SK-N-SH (cell line): ENCODE data around the gene ARFRP1. TPM values are rescaled to one million over a fixed set of nuclear protein-coding genes. Genes with fewer than 3 reads are reported as not detected.

Experiments used
- CTCF ChIA-PET: fragments of 300-600, 350-600 bp; formaldehyde crosslinking; extraction: SDS; loops from one replicate; lab custom pipeline; 2021; lab: Yijun Ruan, JAX
- POLR2A ChIA-PET: fragments of 350-600 bp; sonication (Branson Sonifier 250); formaldehyde crosslinking; extraction: SDS; loops from one replicate; lab custom pipeline; 2020; ENCODE audit warnings: antibody characterized with exemption, inconsistent platforms; lab: Yijun Ruan, JAX
- DNase-seq: peaks from one replicate; pipeline ENCODE4 v3.0.0; 2012
- H2AFZ ChIP-seq: fragments of 200-600 bp; sonication (generic); 2 replicates; pipeline ENCODE4 v1.8.1; 2016; ENCODE audit warnings: antibody characterized with exemption, mild to moderate bottlenecking, low read depth
- H3F3A ChIP-seq: fragments of 200-600 bp; sonication (generic); replicated peaks from 2 replicates; pipeline ENCODE3; 2016; ENCODE audit warnings: antibody characterized with exemption, mild to moderate bottlenecking; ENCODE audit not compliant: insufficient read depth
- H3K27ac ChIP-seq, 2 experiments: fragments of 200-500 bp in 1 of 2; fragments of 200-600 bp in 1 of 2; sonication (Bioruptor generic) in 1 of 2; sonication (generic), shearing (Covaris generic) in 1 of 2; 2 replicates each; pipeline versions ENCODE4 v1.5.1 to v1.6.1; 2014 to 2016; ENCODE audit warnings: low read depth in 2 of 2, inconsistent platforms in 1 of 2, low read length in 1 of 2, mild to moderate bottlenecking in 1 of 2, mixed read lengths in 1 of 2
- H3K27me3 ChIP-seq: fragments of 200-600 bp; sonication (generic), shearing (Covaris generic); 2 replicates; pipeline ENCODE4 v1.6.1; 2016; ENCODE audit warnings: mixed run types; ENCODE audit not compliant: insufficient read depth
- H3K36me3 ChIP-seq, 2 experiments: fragments of 200-500 bp in 1 of 2; fragments of 200-600 bp in 1 of 2; sonication (Bioruptor generic) in 1 of 2; sonication (generic) in 1 of 2; replicated peaks in 1 of 2; 2 replicates each; pipeline versions ENCODE3 to v1.5.1; 2014 to 2016; ENCODE audit warnings: low read length in 1 of 2, mild to moderate bottlenecking in 1 of 2; ENCODE audit not compliant: insufficient read depth in 2 of 2, control insufficient read depth in 1 of 2
- H3K4me1 ChIP-seq, 2 experiments: fragments of 200-500 bp in 1 of 2; fragments of 200-600 bp in 1 of 2; sonication (Bioruptor generic) in 1 of 2; sonication (generic), shearing (Covaris generic) in 1 of 2; 2 replicates each; pipeline versions ENCODE4 v1.5.1 to v1.6.1; 2014 to 2016; ENCODE audit warnings: low read depth in 1 of 2, low read length in 1 of 2, mixed run types in 1 of 2; ENCODE audit not compliant: insufficient read depth in 2 of 2, control insufficient read depth in 1 of 2
- H3K4me2 ChIP-seq: fragments of 200-600 bp; sonication (generic), shearing (Covaris generic); 2 replicates; pipeline ENCODE4 v1.6.1; 2017; ENCODE audit warnings: mixed run types
- H3K4me3 ChIP-seq, 2 experiments: fragments of 200-500 bp in 1 of 2; fragments of 200-600 bp in 1 of 2; sonication (Bioruptor generic) in 1 of 2; sonication (generic), shearing (Covaris generic) in 1 of 2; 2 replicates each; pipeline versions ENCODE4 v1.5.1 to v1.8.1; 2014 to 2016; ENCODE audit warnings: low read depth in 2 of 2, inconsistent platforms in 1 of 2, low read length in 1 of 2, mild to moderate bottlenecking in 1 of 2, mixed read lengths in 1 of 2, moderate library complexity in 1 of 2
- H3K79me2 ChIP-seq: fragments of 200-600 bp; sonication (generic); 2 replicates; pipeline ENCODE4 v1.8.1; 2017; ENCODE audit warnings: mild to moderate bottlenecking; ENCODE audit not compliant: insufficient read depth
- H3K9ac ChIP-seq: fragments of 200-600 bp; sonication (generic); 2 replicates; pipeline ENCODE4 v1.6.1; 2017; ENCODE audit warnings: mixed run types
- H3K9me2 ChIP-seq: fragments of 200-600 bp; sonication (generic); 2 replicates; pipeline ENCODE4 v1.6.1; 2017; ENCODE audit warnings: mixed run types
- H3K9me3 ChIP-seq: fragments of 200-600 bp; sonication (generic); 2 replicates; pipeline ENCODE4 v1.6.1; 2017; ENCODE audit warnings: mixed run types, mild to moderate bottlenecking, moderate library complexity
- H4K20me1 ChIP-seq: fragments of 200-600 bp; sonication (generic); 2 replicates; pipeline ENCODE4 v1.6.1; 2017; ENCODE audit warnings: mild to moderate bottlenecking, mixed run types; ENCODE audit not compliant: insufficient read depth
- CHD2 ChIP-seq: fragments of 150-350 bp; IDR thresholded peaks from 2 replicates; pipeline ENCODE4 v1.6.1; 2018; ENCODE audit warnings: low read length; ENCODE audit not compliant: partially characterized antibody
- EZH2phosphoT487 ChIP-seq: fragments of 200-600 bp; sonication (generic); IDR thresholded peaks from 2 replicates; pipeline ENCODE4 v1.6.1; 2017; ENCODE audit warnings: low read depth, mixed run types, mild to moderate bottlenecking, antibody characterized with exemption, moderate library complexity, borderline replicate concordance
- FOSL2 ChIP-seq: IDR thresholded peaks from 2 replicates; pipeline ENCODE4 v1.4.0; 2012; ENCODE audit warnings: low read depth, mild to moderate bottlenecking, moderate library complexity, borderline replicate concordance
- FOXJ3 ChIP-seq: sonication (generic); formaldehyde crosslinking; IDR thresholded peaks from 2 replicates; pipeline ENCODE4 v1.5.1; 2020; ENCODE audit warnings: mild to moderate bottlenecking, missing genetic modification reagents
- FOXM1 ChIP-seq: IDR thresholded peaks from 2 replicates; pipeline ENCODE4 v1.4.0; 2012; ENCODE audit warnings: low read depth, mild to moderate bottlenecking
- JUND ChIP-seq: IDR thresholded peaks from 2 replicates; pipeline ENCODE4 v1.4.0; 2012
- MEF2A ChIP-seq: IDR thresholded peaks from 2 replicates; pipeline ENCODE4 v1.4.0; 2012; ENCODE audit warnings: low read depth, borderline replicate concordance
- NRF1 ChIP-seq: IDR thresholded peaks from 2 replicates; pipeline ENCODE4 v1.6.1; 2012; ENCODE audit warnings: low read depth, mild to moderate bottlenecking, low read length
- POLR2AphosphoS5 ChIP-seq: IDR thresholded peaks from 2 replicates; pipeline ENCODE4 v1.6.1; 2012; ENCODE audit warnings: low read depth, low read length
- RAD21 ChIP-seq: IDR thresholded peaks from 2 replicates; pipeline ENCODE4 v1.6.1; 2012; ENCODE audit warnings: mild to moderate bottlenecking, low read length
- RFX5 ChIP-seq: IDR thresholded peaks from 2 replicates; pipeline ENCODE4 v1.6.1; 2012; ENCODE audit warnings: mild to moderate bottlenecking, improper control_type of control experiment, low read length
- RXRA ChIP-seq: IDR thresholded peaks from 2 replicates; pipeline ENCODE4 v1.4.0; 2012; ENCODE audit warnings: low read depth, mild to moderate bottlenecking, borderline replicate concordance
- SMC3 ChIP-seq: IDR thresholded peaks from 2 replicates; pipeline ENCODE4 v1.6.1; 2012; ENCODE audit warnings: low read depth, low read length, improper control_type of control experiment
- TAF1 ChIP-seq: IDR thresholded peaks from 2 replicates; pipeline ENCODE4 v1.6.1; 2012; ENCODE audit warnings: low read depth, mild to moderate bottlenecking, low read length, moderate library complexity, borderline replicate concordance
- TCF12 ChIP-seq: IDR thresholded peaks from 2 replicates; pipeline ENCODE4 v1.4.0; 2012
- WGBS: methylation state at CpG from one replicate; pipeline ENCODE4 v1.1.6; 2017; ENCODE audit warnings: low lambda C conversion rate; 5-methylcytosine and 5-hydroxymethylcytosine counted together
- polyA plus RNA-seq, 3 experiments: library from polyadenylated mRNA; depleted of rRNA; stranded (reverse); fragments of >200 nt; gene quantifications; 2 replicates each; pipeline ENCODE4 v1.2.3, GENCODE V29; 2012
- TF ChIP-seq, protein P1 (sequence below): IDR thresholded peaks from 2 replicates; pipeline ENCODE4 v1.4.0; 2012; ENCODE audit warnings: low read depth, borderline replicate concordance
- TF ChIP-seq, protein P2 (sequence below): IDR thresholded peaks from 2 replicates; pipeline ENCODE4 v1.6.1; 2012; ENCODE audit warnings: mild to moderate bottlenecking, low read depth, low read length, moderate library complexity
- TF ChIP-seq, protein P3 (sequence below): fragments of 200-600 bp; sonication (generic); IDR thresholded peaks from 2 replicates; pipeline ENCODE4 v1.6.1; 2017; ENCODE audit warnings: antibody characterized with exemption, mild to moderate bottlenecking, moderate library complexity
- TF ChIP-seq, protein P4 (sequence below): IDR thresholded peaks from 2 replicates; pipeline ENCODE4; 2012
- TF ChIP-seq, protein P5 (sequence below): IDR thresholded peaks from 2 replicates; pipeline ENCODE4 v1.4.0; 2012; ENCODE audit warnings: low read depth

The ARFRP1 gene
- polyA plus RNA-seq, 1 of the 3 experiments (the other 2 are of a cell fraction), result 72.8 TPM

DNA sequence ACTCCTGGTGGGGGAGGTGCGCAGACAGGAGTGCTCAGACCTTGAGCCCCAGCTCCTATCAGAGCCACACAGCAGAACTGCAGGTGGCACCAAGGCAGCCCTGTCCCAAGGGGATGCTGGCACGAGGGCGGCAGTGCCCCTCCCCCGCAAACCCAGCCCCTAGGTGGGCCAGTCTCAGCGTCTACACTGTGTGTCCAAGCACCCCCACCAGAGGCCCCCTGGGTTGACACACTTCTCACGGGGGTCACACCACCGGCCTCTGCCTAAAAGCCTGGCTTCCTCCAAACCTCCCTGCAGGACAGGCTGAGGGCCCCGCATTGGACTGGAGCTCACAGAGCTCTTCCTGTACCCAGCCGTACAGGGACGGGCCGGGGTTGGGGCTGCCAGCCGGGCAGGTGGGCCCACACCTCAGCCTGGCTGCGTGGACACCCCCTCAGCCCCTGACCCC, 39.9 kb upstream of the ARFRP1 start (continued):
- TF ChIP-seq, protein P1, sequence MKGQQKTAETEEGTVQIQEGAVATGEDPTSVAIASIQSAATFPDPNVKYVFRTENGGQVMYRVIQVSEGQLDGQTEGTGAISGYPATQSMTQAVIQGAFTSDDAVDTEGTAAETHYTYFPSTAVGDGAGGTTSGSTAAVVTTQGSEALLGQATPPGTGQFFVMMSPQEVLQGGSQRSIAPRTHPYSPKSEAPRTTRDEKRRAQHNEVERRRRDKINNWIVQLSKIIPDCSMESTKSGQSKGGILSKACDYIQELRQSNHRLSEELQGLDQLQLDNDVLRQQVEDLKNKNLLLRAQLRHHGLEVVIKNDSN, result no peak
- no peak for TF ChIP-seq RFX5
- TF ChIP-seq, protein P2, sequence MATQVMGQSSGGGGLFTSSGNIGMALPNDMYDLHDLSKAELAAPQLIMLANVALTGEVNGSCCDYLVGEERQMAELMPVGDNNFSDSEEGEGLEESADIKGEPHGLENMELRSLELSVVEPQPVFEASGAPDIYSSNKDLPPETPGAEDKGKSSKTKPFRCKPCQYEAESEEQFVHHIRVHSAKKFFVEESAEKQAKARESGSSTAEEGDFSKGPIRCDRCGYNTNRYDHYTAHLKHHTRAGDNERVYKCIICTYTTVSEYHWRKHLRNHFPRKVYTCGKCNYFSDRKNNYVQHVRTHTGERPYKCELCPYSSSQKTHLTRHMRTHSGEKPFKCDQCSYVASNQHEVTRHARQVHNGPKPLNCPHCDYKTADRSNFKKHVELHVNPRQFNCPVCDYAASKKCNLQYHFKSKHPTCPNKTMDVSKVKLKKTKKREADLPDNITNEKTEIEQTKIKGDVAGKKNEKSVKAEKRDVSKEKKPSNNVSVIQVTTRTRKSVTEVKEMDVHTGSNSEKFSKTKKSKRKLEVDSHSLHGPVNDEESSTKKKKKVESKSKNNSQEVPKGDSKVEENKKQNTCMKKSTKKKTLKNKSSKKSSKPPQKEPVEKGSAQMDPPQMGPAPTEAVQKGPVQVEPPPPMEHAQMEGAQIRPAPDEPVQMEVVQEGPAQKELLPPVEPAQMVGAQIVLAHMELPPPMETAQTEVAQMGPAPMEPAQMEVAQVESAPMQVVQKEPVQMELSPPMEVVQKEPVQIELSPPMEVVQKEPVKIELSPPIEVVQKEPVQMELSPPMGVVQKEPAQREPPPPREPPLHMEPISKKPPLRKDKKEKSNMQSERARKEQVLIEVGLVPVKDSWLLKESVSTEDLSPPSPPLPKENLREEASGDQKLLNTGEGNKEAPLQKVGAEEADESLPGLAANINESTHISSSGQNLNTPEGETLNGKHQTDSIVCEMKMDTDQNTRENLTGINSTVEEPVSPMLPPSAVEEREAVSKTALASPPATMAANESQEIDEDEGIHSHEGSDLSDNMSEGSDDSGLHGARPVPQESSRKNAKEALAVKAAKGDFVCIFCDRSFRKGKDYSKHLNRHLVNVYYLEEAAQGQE, result no peak

DNA sequence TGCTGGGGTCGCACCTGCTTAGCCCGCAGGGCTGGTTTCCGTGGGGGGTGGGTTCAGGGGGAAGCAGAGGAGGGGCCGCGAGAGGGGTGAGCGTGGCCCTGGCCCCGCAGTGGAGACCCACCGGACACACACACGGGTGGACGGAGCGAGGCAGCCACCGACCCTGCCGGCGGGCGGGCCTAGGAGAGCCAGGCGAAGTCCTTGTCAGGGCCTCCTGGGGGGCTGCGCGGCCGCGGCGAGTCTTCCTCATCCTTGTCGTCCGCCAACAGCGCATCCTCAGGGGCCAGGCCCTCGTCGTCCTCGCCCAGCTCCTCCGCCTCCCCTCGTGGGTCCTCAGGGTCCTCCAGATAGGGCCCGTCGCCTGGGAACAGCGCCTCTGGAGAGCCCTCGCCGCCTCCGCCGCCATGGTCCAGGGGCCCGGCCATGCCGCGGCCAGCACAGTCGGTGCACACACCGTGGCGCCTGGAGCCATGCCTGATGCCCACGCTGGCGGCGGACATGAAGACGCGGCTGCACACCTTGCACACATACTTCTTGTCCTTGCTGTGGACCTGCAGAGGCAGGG, 39.1 kb upstream of the ARFRP1 start:
- H3K4me2 ChIP-seq, result no peak overlapping the region
- POLR2A ChIA-PET, result no interaction called here
- H4K20me1 ChIP-seq, result peaks cover 6% of the 10 kb centered on the region
- no peak overlapping the region for H3K4me3 ChIP-seq
- H3K9ac ChIP-seq, result no peak overlapping the region
- WGBS, result 95% methylated on average over 19 of the region's 47 CpGs
- no peak overlapping the region for H3K27ac ChIP-seq
- DNase-seq, result peak; percentile 38
- no peak overlapping the region for H2AFZ ChIP-seq
- no peaks in the 10 kb centered on the region for H3K9me2 ChIP-seq
- H3K36me3 ChIP-seq, result peaks cover 15 to 23% of the 10 kb centered on the region in 2 experiments
- CTCF ChIA-PET, result no interaction called here
- H3F3A ChIP-seq, result peaks cover 12% of the 10 kb centered on the region
- no peaks in the 10 kb centered on the region for H3K9me3 ChIP-seq
- TF ChIP-seq RXRA (no peak), MEF2A (no peak), EZH2phosphoT487 (no peak), SMC3 (no peak), FOSL2 (no peak), POLR2AphosphoS5 (no peak), TAF1 (no peak), CHD2 (no peak), JUND (no peak), RAD21 (no peak), NRF1 (no peak), FOXJ3 (CRISPR knock-in tag) (no peak), TCF12 (no peak), FOXM1 (no peak)
- TF ChIP-seq, protein P3, sequence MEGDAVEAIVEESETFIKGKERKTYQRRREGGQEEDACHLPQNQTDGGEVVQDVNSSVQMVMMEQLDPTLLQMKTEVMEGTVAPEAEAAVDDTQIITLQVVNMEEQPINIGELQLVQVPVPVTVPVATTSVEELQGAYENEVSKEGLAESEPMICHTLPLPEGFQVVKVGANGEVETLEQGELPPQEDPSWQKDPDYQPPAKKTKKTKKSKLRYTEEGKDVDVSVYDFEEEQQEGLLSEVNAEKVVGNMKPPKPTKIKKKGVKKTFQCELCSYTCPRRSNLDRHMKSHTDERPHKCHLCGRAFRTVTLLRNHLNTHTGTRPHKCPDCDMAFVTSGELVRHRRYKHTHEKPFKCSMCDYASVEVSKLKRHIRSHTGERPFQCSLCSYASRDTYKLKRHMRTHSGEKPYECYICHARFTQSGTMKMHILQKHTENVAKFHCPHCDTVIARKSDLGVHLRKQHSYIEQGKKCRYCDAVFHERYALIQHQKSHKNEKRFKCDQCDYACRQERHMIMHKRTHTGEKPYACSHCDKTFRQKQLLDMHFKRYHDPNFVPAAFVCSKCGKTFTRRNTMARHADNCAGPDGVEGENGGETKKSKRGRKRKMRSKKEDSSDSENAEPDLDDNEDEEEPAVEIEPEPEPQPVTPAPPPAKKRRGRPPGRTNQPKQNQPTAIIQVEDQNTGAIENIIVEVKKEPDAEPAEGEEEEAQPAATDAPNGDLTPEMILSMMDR, result no peak
- TF ChIP-seq, protein P4, sequence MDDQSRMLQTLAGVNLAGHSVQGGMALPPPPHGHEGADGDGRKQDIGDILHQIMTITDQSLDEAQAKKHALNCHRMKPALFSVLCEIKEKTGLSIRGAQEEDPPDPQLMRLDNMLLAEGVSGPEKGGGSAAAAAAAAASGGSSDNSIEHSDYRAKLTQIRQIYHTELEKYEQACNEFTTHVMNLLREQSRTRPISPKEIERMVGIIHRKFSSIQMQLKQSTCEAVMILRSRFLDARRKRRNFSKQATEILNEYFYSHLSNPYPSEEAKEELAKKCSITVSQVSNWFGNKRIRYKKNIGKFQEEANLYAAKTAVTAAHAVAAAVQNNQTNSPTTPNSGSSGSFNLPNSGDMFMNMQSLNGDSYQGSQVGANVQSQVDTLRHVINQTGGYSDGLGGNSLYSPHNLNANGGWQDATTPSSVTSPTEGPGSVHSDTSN, result no peak
- TF ChIP-seq, protein P1, result no peak
- TF ChIP-seq, protein P5, sequence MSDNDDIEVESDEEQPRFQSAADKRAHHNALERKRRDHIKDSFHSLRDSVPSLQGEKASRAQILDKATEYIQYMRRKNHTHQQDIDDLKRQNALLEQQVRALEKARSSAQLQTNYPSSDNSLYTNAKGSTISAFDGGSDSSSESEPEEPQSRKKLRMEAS, result no peak
- H3K27me3 ChIP-seq, result no peaks in the 10 kb centered on the region
- H3K79me2 ChIP-seq, result peaks cover 4% of the 10 kb centered on the region; the same call in 1 of the 2 replicates
- H3K4me1 ChIP-seq, result peaks cover 0 to 2% of the 10 kb centered on the region in 2 experiments; a peak in 1 of 4 replicates
